Breast epithelium (tissue), 4 donors: Measurements from ENCODE around the gene SPATA21. TPM values are rescaled to one million over a fixed set of nuclear protein-coding genes. Genes with fewer than 3 reads are reported as not detected.

ENCODE experiments used
- DNase-seq, 2 donors: peaks; one replicate each; pipeline ENCODE4 v3.0.0-alpha.2; 2019; ENCODE audit warnings: low spot score in 2 of 2
- H3K27ac ChIP-seq, 2 donors: fragments of 200-600 bp; sonication (generic) in 1 of 2; one replicate each; pipeline ENCODE4 v1.5.1; 2016 to 2019; ENCODE audit warnings: mild to moderate bottlenecking in 1 of 2
- H3K27me3 ChIP-seq, 2 donors: fragments of 200-600 bp; sonication (generic) in 1 of 2; one replicate each; pipeline versions ENCODE4 v1.5.1 to v1.6.0; 2017 to 2019; ENCODE audit warnings: control low read depth in 1 of 2, mild to moderate bottlenecking in 1 of 2
- H3K36me3 ChIP-seq: fragments of 200-600 bp; one replicate; pipeline ENCODE4 v1.5.1; 2019
- H3K4me1 ChIP-seq, 2 donors: fragments of 200-600 bp; sonication (generic); one replicate each; pipeline ENCODE4 v1.5.1; 2016 to 2019; ENCODE audit warnings: control low read depth in 1 of 2
- H3K4me3 ChIP-seq, 3 donors: fragments of 200-600 bp; sonication (generic); 1 replicate in 2 of 3; 2 replicates in 1 of 3; pipeline ENCODE4 v1.5.1; 2016 to 2019; ENCODE audit warnings: mild to moderate bottlenecking in 3 of 3, moderate library complexity in 2 of 3
- H3K9me3 ChIP-seq, 2 donors: fragments of 200-600 bp; sonication (generic) in 1 of 2; one replicate each; pipeline ENCODE4 v1.5.1; 2016 to 2019; ENCODE audit warnings: control low read depth in 1 of 2
- CTCF ChIP-seq, 3 donors: fragments of 450-650 bp; IDR thresholded peaks; one replicate each; pipeline ENCODE4 v1.5.1; 2016 to 2017; ENCODE audit warnings: antibody characterized with exemption in 3 of 3, mild to moderate bottlenecking in 3 of 3, moderate library complexity in 3 of 3
- POLR2A ChIP-seq: fragments of 450-650 bp; IDR thresholded peaks from one replicate; pipeline ENCODE4 v1.6.1; 2016; ENCODE audit warnings: antibody characterized with exemption, mild to moderate bottlenecking, moderate library complexity
- POLR2AphosphoS5 ChIP-seq, 3 donors: sonication (generic); formaldehyde crosslinking; IDR thresholded peaks; one replicate each; pipeline ENCODE4 v1.6.1; 2017; ENCODE audit warnings: antibody characterized with exemption in 3 of 3
- intact Hi-C: fragments of 100-400 bp; cut with DNase I; formaldehyde crosslinking; loops from one replicate; pipeline ENCODE4 v1.15.1; 2023; ENCODE audit warnings: low total_unique reads
- total RNA-seq, 3 donors: library from RNA; depleted of rRNA; stranded (reverse); fragments of >200 nt; gene quantifications; one replicate each; pipeline ENCODE4 v1.1.0, GENCODE V29; 2016

SPATA21 gene
- total RNA-seq, 3 donors from 2014 or later = not detected

- H3K27ac ChIP-seq = no peak overlapping the region
- no peaks in the 10 kb centered on the region for H3K36me3 ChIP-seq
- no peak for TF ChIP-seq CTCF (IDR thresholded peaks at IDR 0.05)
- TF ChIP-seq POLR2A = no peak
- no peak for TF ChIP-seq POLR2AphosphoS5 (IDR thresholded peaks at IDR 0.05)
- no peaks in the 10 kb centered on the region for H3K9me3 ChIP-seq
- intact Hi-C loops = no loop called here
- no peaks in the 10 kb centered on the region for H3K4me1 ChIP-seq
- no peak for DNase-seq
- no peak overlapping the region for H3K4me3 ChIP-seq
- H3K27me3 ChIP-seq = no peaks in the 10 kb centered on the region
Measured at GRCh38 chr1:16434501-16434900, 2.7 kb downstream of the SPATA21 start.

GRCh38 chr1:16434007-16434406, 3.2 kb downstream of the SPATA21 start:
- Histone ChIP-seq H3K4me3 (no peak overlapping the region), H3K36me3 (no peaks in the 10 kb centered on the region), H3K27ac (no peak overlapping the region), H3K9me3 (no peaks in the 10 kb centered on the region), H3K27me3 (no peaks in the 10 kb centered on the region), H3K4me1 (no peaks in the 10 kb centered on the region)
- TF ChIP-seq POLR2A = no peak
- TF ChIP-seq CTCF (IDR thresholded peaks at IDR 0.05) = no peak
- no peak for TF ChIP-seq POLR2AphosphoS5 (IDR thresholded peaks at IDR 0.05)
- intact Hi-C loops = no loop called here
- DNase-seq = no peak

GRCh38 chr1:16433030-16433429, 4.2 kb downstream of the SPATA21 start:
- H3K4me1 ChIP-seq = no peaks in the 10 kb centered on the region
- H3K27me3 ChIP-seq = no peaks in the 10 kb centered on the region
- no peak for DNase-seq
- H3K36me3 ChIP-seq = no peaks in the 10 kb centered on the region
- no peak for TF ChIP-seq POLR2A
- TF ChIP-seq POLR2AphosphoS5 (IDR thresholded peaks at IDR 0.05) = no peak
- no peak for TF ChIP-seq CTCF (IDR thresholded peaks at IDR 0.05)
- no peak overlapping the region for H3K4me3 ChIP-seq
- no peak overlapping the region for H3K27ac ChIP-seq
- no peaks in the 10 kb centered on the region for H3K9me3 ChIP-seq
- intact Hi-C loops = no loop called here

- DNase-seq = no peak
- TF ChIP-seq POLR2AphosphoS5 (IDR thresholded peaks at IDR 0.05) (no peak), POLR2A (no peak), CTCF (IDR thresholded peaks at IDR 0.05) (no peak)
- Histone ChIP-seq H3K9me3 (no peaks in the 10 kb centered on the region), H3K27me3 (no peaks in the 10 kb centered on the region), H3K36me3 (no peaks in the 10 kb centered on the region), H3K4me1 (no peaks in the 10 kb centered on the region), H3K27ac (no peak overlapping the region), H3K4me3 (no peak overlapping the region)
- intact Hi-C loops = no loop called here
Measured at GRCh38 chr1:16430606-16431005, 6.6 kb downstream of the SPATA21 start.

- TF ChIP-seq POLR2A (no peak), CTCF (IDR thresholded peaks at IDR 0.05) (no peak), POLR2AphosphoS5 (IDR thresholded peaks at IDR 0.05) (no peak)
- Histone ChIP-seq H3K27ac (no peak overlapping the region), H3K4me3 (no peak overlapping the region), H3K36me3 (no peaks in the 10 kb centered on the region), H3K9me3 (no peaks in the 10 kb centered on the region), H3K27me3 (no peaks in the 10 kb centered on the region), H3K4me1 (no peaks in the 10 kb centered on the region)
- DNase-seq = no peak
- intact Hi-C loops = no loop called here
Measured at GRCh38 chr1:16425125-16426025, 11.8 kb downstream of the SPATA21 start.
